Stimulated activated CD4-positive, alpha-beta T cell treated with anti-CD3 and anti-CD28 coated beads, Interleukin-15, amount 100 ng/mL, for 24 hours (primary cell): ENCODE measurements around the gene ABITRAM.
"Not testable (repeated sequence)": the region's sequence is repeated elsewhere in the genome, so short reads cannot be mapped to it uniquely, and the experiment has no call there.

Source experiments
- DNase-seq: peaks from one replicate; pipeline ENCODE4 v3.0.0-alpha.2; 2020

Gene ABITRAM

GRCh38 chr9:108934323-108934893 is at the start of gene ABITRAM:
ABITRAM (plus strand) TSS chr9:108934400; CDS start chr9:108934487, 87 bp downstream.
- peak; percentile 82 for DNase-seq

- no peak for DNase-seq
Observed at GRCh38 chr9:108884701-108885100, 49.5 kb upstream of the ABITRAM start.

- peak; percentile 74 for DNase-seq
Observed at GRCh38 chr9:108885643-108886348, 48.4 kb upstream of the ABITRAM start.

GRCh38 chr9:108886594-108887271 is 47.5 kb upstream of the ABITRAM start:
- DNase-seq = not testable (repeated sequence)

GRCh38 chr9:108889649-108890067 is 44.5 kb upstream of the ABITRAM start:
- DNase-seq = no peak

GRCh38 chr9:108894225-108894997 is 39.8 kb upstream of the ABITRAM start:
- no peak for DNase-seq

- DNase-seq = no peak
Observed at GRCh38 chr9:108897324-108898096, 36.7 kb upstream of the ABITRAM start.

- DNase-seq = not testable (repeated sequence)
Observed at GRCh38 chr9:108899023-108899695, 35.0 kb upstream of the ABITRAM start.

GRCh38 chr9:108900176-108900575 is 34.0 kb upstream of the ABITRAM start:
- no peak for DNase-seq

GRCh38 chr9:108903420-108904103 is 30.6 kb upstream of the ABITRAM start:
- DNase-seq = no peak

- DNase-seq = no peak
Observed at GRCh38 chr9:108904161-108904560, 30.0 kb upstream of the ABITRAM start.

- DNase-seq = no peak
Observed at GRCh38 chr9:108905494-108905893, 28.7 kb upstream of the ABITRAM start.

- no peak for DNase-seq
Observed at GRCh38 chr9:108910402-108910801, 23.8 kb upstream of the ABITRAM start.

GRCh38 chr9:108910914-108911313 is 23.3 kb upstream of the ABITRAM start:
- DNase-seq = no peak

GRCh38 chr9:108911820-108912219 is 22.4 kb upstream of the ABITRAM start:
- no peak for DNase-seq

- DNase-seq = no peak
Observed at GRCh38 chr9:108913391-108913790, 20.8 kb upstream of the ABITRAM start.

GRCh38 chr9:108919517-108919916 is 14.7 kb upstream of the ABITRAM start:
- DNase-seq = no peak

GRCh38 chr9:108920401-108920800 is 13.8 kb upstream of the ABITRAM start:
- DNase-seq = not testable (repeated sequence)

- DNase-seq = no peak
Observed at GRCh38 chr9:108921200-108921599, 13.0 kb upstream of the ABITRAM start.

GRCh38 chr9:108924466-108924865 is 9.7 kb upstream of the ABITRAM start:
- DNase-seq = no peak

- DNase-seq = no peak
Observed at GRCh38 chr9:108928386-108928785, 5.8 kb upstream of the ABITRAM start.
